Sigmoid colon (tissue), 4 donors: ENCODE results near the gene CSPG5.

Source experiments
- CTCF ChIP-seq, 4 experiments: fragments of 450-650 bp in 3 of 4; fragments of 200-600 bp in 1 of 4; IDR thresholded peaks; one replicate each; pipeline ENCODE4 v1.5.1; 2016 to 2019; ENCODE audit warnings: antibody characterized with exemption in 4 of 4, mild to moderate bottlenecking in 3 of 4, moderate library complexity in 2 of 4
- EP300 ChIP-seq, 4 donors: sonication (generic); formaldehyde crosslinking; IDR thresholded peaks; one replicate each; pipeline ENCODE4 v1.6.1; 2017; ENCODE audit warnings: antibody characterized with exemption in 4 of 4
- POLR2A ChIP-seq, 2 donors: fragments of 450-650 bp; IDR thresholded peaks; one replicate each; pipeline ENCODE4 v1.6.1; 2016; ENCODE audit warnings: antibody characterized with exemption in 2 of 2, mild to moderate bottlenecking in 2 of 2, moderate library complexity in 2 of 2

DNA sequence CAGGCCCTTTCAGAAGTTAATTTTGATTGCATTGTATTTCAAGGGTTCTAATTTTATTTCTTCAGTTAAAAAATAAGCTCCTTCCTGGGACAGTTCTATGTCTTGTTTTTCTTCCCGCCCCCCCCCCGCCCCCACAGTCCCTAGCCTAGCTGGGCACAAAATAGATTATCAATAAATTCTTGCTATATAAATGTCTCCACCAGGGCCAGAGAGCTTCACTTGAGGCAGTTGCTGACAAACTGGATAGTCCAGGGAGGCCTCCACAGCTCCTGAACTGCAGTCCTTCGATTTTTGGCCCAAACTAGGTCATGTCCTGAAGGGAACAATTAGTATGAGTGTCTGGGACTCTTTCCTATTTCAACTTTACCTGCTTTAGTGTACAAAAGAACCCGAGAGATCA, 9.9 kb upstream of the CSPG5 start:
- TF ChIP-seq POLR2A (IDR thresholded peaks at IDR 0.05) (no peak), CTCF (IDR thresholded peaks at IDR 0.05) (no peak), EP300 (IDR thresholded peaks at IDR 0.05) (no peak)
